ENCODE results near the gene PPM1N. TPM values are rescaled to one million over a fixed set of nuclear protein-coding genes. Genes with fewer than 3 reads are reported as not detected.

Gene PPM1N
- total and polyA plus RNA-seq, 2 of the 13 experiments (the other 11 are each of a cell fraction or from before 2014, with no cell fraction given) = 0.31 to 1.8 TPM

- TF ChIP-seq ZBTB43 (CRISPR knock-in tag; conservative IDR thresholded peaks at IDR 0.05) (no peak), AHDC1 (CRISPR knock-in tag; IDR thresholded peaks at IDR 0.05; ENCODE audit: borderline replicate concordance) (no peak), ZZZ3 (CRISPR knock-in tag; IDR thresholded peaks at IDR 0.05; ENCODE audit: borderline replicate concordance) (no peak), ZC3H4 (CRISPR knock-in tag; IDR thresholded peaks at IDR 0.05; ENCODE audit: borderline replicate concordance) (no peak), HNRNPK (IDR thresholded peaks at IDR 0.05; ENCODE audit: low read depth, low read length, poor library complexity, severe bottlenecking) (no peak), ATM (IDR thresholded peaks at IDR 0.05; ENCODE audit: borderline replicate concordance) (no peak), XBP1 (CRISPR knock-in tag; IDR thresholded peaks at IDR 0.05) (no peak), ZNF382 (CRISPR knock-in tag; IDR thresholded peaks at IDR 0.05; ENCODE audit: borderline replicate concordance) (no peak), ZMYM4 (CRISPR knock-in tag; IDR thresholded peaks at IDR 0.05) (no peak; the same call in 1 of the 2 replicates), ZNF121 (CRISPR knock-in tag; IDR thresholded peaks at IDR 0.05) (no peak), CAMTA2 (CRISPR knock-in tag; IDR thresholded peaks at IDR 0.05; ENCODE audit: borderline replicate concordance) (no peak), ZNF251 (CRISPR knock-in tag; IDR thresholded peaks at IDR 0.05) (no peak), DZIP1 (CRISPR knock-in tag; IDR thresholded peaks at IDR 0.05) (no peak), ZBTB39 (CRISPR knock-in tag; IDR thresholded peaks at IDR 0.05) (no peak), ZNF501 (CRISPR knock-in tag; IDR thresholded peaks at IDR 0.05) (no peak), NFIB (CRISPR knock-in tag; IDR thresholded peaks at IDR 0.05; ENCODE audit: borderline replicate concordance) (no peak), ZFP37 (CRISPR knock-in tag; IDR thresholded peaks at IDR 0.05; ENCODE audit: borderline replicate concordance) (no peak), ZNF530 (CRISPR knock-in tag; IDR thresholded peaks at IDR 0.05; ENCODE audit: low read depth) (no peak)
Observed at GRCh38 chr19:45467456-45468158, 30.6 kb upstream of the PPM1N start, which contains the start of gene FOSB (continued).
